GM12878 (cell line): ENCODE measurements around the gene CENPE.

Experiments used
- CBFB ChIP-seq: IDR thresholded peaks from 2 replicates; pipeline ENCODE4 v1.6.1; 2016; ENCODE audit warnings: antibody characterized with exemption, low read depth
- CTCF ChIP-seq, 3 experiments: IDR thresholded peaks in 2 of 3; conservative IDR thresholded peaks in 1 of 3; 2 replicates each; pipeline ENCODE4 v1.5.1; 2011; ENCODE audit warnings: low read depth in 3 of 3, low read length in 3 of 3, mild to moderate bottlenecking in 3 of 3, control low read depth in 2 of 3, moderate library complexity in 2 of 3, inconsistent platforms in 1 of 3, mixed read lengths in 1 of 3; ENCODE audit not compliant: control insufficient read depth in 2 of 3, insufficient read depth in 1 of 3; ENCODE audit errors: extremely low read depth in 1 of 3
- ESRRA ChIP-seq: IDR thresholded peaks from 2 replicates; pipeline ENCODE4 v1.6.1; 2012; ENCODE audit warnings: mild to moderate bottlenecking, low read length, improper control_type of control experiment
- EZH2 ChIP-seq: IDR thresholded peaks from 2 replicates; pipeline ENCODE4 v1.6.1; 2012; ENCODE audit warnings: low read depth, mild to moderate bottlenecking, control low read depth, inconsistent platforms, low read length, borderline replicate concordance; ENCODE audit not compliant: control insufficient read depth
- FOXM1 ChIP-seq: IDR thresholded peaks from 2 replicates; pipeline ENCODE4 v1.6.1; 2012; ENCODE audit warnings: low read depth, mild to moderate bottlenecking, inconsistent platforms, low read length, moderate library complexity
- MXI1 ChIP-seq: fragments of 150-350 bp; IDR thresholded peaks from 2 replicates; pipeline ENCODE4 v1.6.1; 2011; ENCODE audit warnings: low read depth, mild to moderate bottlenecking, inconsistent platforms, low read length, improper control_type of control experiment
- NFYA ChIP-seq: IDR thresholded peaks from 2 replicates; pipeline ENCODE4 v1.6.1; 2011; ENCODE audit warnings: low read depth, mild to moderate bottlenecking, low read length, improper control_type of control experiment, borderline replicate concordance
- NKRF ChIP-seq: fragments of 450-650 bp; conservative IDR thresholded peaks from 2 replicates; pipeline ENCODE4 v1.6.1; 2017; ENCODE audit warnings: mild to moderate bottlenecking, moderate library complexity
- NR2C2 ChIP-seq: IDR thresholded peaks from 2 replicates; pipeline ENCODE4 v1.6.1; 2011; ENCODE audit warnings: borderline replicate concordance, low read depth; ENCODE audit not compliant: control insufficient read depth, insufficient read length
- REST ChIP-seq: IDR thresholded peaks from 2 replicates; pipeline ENCODE4 v1.6.1; 2012; ENCODE audit warnings: mild to moderate bottlenecking, low read depth, low read length
- TAF1 ChIP-seq: IDR thresholded peaks from 2 replicates; pipeline ENCODE4 v1.6.1; 2011; ENCODE audit warnings: mild to moderate bottlenecking, low read depth, low read length, borderline replicate concordance
- TF ChIP-seq, protein P1 (sequence below): fragments of 150-350 bp; IDR thresholded peaks from 2 replicates; pipeline ENCODE4 v1.6.1; 2014; ENCODE audit warnings: mild to moderate bottlenecking, low read depth, low read length
- TF ChIP-seq, protein P2 (sequence below): IDR thresholded peaks from 2 replicates; pipeline ENCODE4 v1.6.1; 2011; ENCODE audit warnings: low read depth, low read length, improper control_type of control experiment, borderline replicate concordance

DNA sequence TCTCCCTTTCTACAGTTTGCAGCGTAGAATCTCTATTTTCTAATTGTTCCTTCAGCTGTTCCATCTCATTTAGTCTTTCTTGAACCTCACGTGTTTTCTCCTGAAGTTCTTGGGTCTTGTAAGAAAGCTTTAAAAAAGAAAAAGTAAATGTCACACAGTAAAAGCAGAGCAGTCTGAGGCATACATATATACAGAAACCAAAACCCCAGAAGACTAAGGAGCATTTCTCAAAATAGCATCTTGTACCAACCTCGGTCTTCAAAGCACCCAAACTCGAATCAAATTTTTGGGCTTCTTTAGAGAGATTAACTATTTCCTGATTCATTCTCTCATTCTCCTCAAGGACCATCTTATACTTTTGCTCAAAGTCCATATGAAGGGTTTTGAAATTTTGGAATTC is 39.4 kb downstream of the CENPE start:
- TF ChIP-seq CTCF (IDR thresholded peaks at IDR 0.05 in 2 of 3, conservative IDR thresholded peaks at IDR 0.05 in 1 of 3; ENCODE audit: control insufficient read depth in 2 of 3, extremely low read depth in 1 of 3, insufficient read depth in 1 of 3, low read depth in 3 of 3, low read length in 3 of 3), result no peak
- no peak for TF ChIP-seq ESRRA
- no peak for TF ChIP-seq TAF1
- no peak for TF ChIP-seq REST
- TF ChIP-seq NKRF, result no peak
- TF ChIP-seq MXI1, result no peak
- TF ChIP-seq, protein P1, sequence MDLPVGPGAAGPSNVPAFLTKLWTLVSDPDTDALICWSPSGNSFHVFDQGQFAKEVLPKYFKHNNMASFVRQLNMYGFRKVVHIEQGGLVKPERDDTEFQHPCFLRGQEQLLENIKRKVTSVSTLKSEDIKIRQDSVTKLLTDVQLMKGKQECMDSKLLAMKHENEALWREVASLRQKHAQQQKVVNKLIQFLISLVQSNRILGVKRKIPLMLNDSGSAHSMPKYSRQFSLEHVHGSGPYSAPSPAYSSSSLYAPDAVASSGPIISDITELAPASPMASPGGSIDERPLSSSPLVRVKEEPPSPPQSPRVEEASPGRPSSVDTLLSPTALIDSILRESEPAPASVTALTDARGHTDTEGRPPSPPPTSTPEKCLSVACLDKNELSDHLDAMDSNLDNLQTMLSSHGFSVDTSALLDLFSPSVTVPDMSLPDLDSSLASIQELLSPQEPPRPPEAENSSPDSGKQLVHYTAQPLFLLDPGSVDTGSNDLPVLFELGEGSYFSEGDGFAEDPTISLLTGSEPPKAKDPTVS, result no peak
- TF ChIP-seq, protein P2, sequence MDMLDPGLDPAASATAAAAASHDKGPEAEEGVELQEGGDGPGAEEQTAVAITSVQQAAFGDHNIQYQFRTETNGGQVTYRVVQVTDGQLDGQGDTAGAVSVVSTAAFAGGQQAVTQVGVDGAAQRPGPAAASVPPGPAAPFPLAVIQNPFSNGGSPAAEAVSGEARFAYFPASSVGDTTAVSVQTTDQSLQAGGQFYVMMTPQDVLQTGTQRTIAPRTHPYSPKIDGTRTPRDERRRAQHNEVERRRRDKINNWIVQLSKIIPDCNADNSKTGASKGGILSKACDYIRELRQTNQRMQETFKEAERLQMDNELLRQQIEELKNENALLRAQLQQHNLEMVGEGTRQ, result no peak
- no peak for TF ChIP-seq NR2C2
- TF ChIP-seq CBFB, result no peak
- no peak for TF ChIP-seq FOXM1
- TF ChIP-seq EZH2, result no peak
- no peak for TF ChIP-seq NFYA
